Measurements from ENCODE around the gene STAT2. TPM values are rescaled to one million over a fixed set of nuclear protein-coding genes. Genes with fewer than 3 reads are reported as not detected.

Gene STAT2
- total and polyA plus RNA-seq, 2 of the 13 experiments (the other 11 are each of a cell fraction or from before 2014, with no cell fraction given) = 43.5 to 84.6 TPM

GRCh38 chr12:56293795-56294194, 66.1 kb downstream of the STAT2 start:
- TF ChIP-seq NFRKB (IDR thresholded peaks at IDR 0.05) = no peak
- TF ChIP-seq RBM39 (IDR thresholded peaks at IDR 0.05; ENCODE audit: low read depth, low read length, poor library complexity, severe bottlenecking) = no peak
- no peak for TF ChIP-seq FOXP1 (IDR thresholded peaks at IDR 0.05)
- no peak for TF ChIP-seq FOXP1 (CRISPR knock-in tag; IDR thresholded peaks at IDR 0.05)
- TF ChIP-seq NR2C2 (CRISPR knock-in tag; IDR thresholded peaks at IDR 0.05; ENCODE audit: borderline replicate concordance) = no peak
- no peak for TF ChIP-seq MEF2D (CRISPR knock-in tag; IDR thresholded peaks at IDR 0.05)
- no peak for TF ChIP-seq ZNF674 (CRISPR knock-in tag; IDR thresholded peaks at IDR 0.05; ENCODE audit: low read depth)
- no peak for TF ChIP-seq HMGA1 (CRISPR knock-in tag; conservative IDR thresholded peaks at IDR 0.05)
- no peak for TF ChIP-seq ZNF7 (CRISPR knock-in tag; IDR thresholded peaks at IDR 0.05)
- TF ChIP-seq GZF1 (CRISPR knock-in tag; IDR thresholded peaks at IDR 0.05) = no peak
- no peak for TF ChIP-seq MTA1 (CRISPR knock-in tag; IDR thresholded peaks at IDR 0.05; ENCODE audit: borderline replicate concordance)
- TF ChIP-seq EZH2 (conservative IDR thresholded peaks at IDR 0.05; ENCODE audit: low read depth, low read length) = no peak
- TF ChIP-seq ZNF597 (CRISPR knock-in tag; IDR thresholded peaks at IDR 0.05) = no peak
- no peak for TF ChIP-seq ZFP62 (CRISPR knock-in tag; IDR thresholded peaks at IDR 0.05)
- peaks cover 79% of the 10 kb centered on the region for H3K79me2 ChIP-seq (ENCODE audit: insufficient read depth, low read length)
- H3K36me3 ChIP-seq (replicated peaks in 1 of 2; ENCODE audit: control insufficient read depth in 1 of 2, insufficient read depth in 2 of 2, low read length in 2 of 2) = peaks cover 2 to 25% of the 10 kb centered on the region in 2 experiments; a peak in 4 of 5 replicates
- no peak overlapping the region for H3K9ac ChIP-seq (ENCODE audit: insufficient read depth, low read depth, low read length)
- no peaks in the 10 kb centered on the region for H3K27me3 ChIP-seq (ENCODE audit: control insufficient read depth in 1 of 2, insufficient read depth in 2 of 2, low read length in 2 of 2)
- peaks cover 5% of the 10 kb centered on the region; the same call in 1 of the 2 replicates for H4K20me1 ChIP-seq (ENCODE audit: insufficient read depth, low read length)
- FAIRE-seq (no peak), DNase-seq (ENCODE audit: low spot score) (no peak), ATAC-seq (no peak)
- H3K4me3 ChIP-seq (replicated peaks in 1 of 3; ENCODE audit: insufficient read depth in 1 of 3, low read depth in 2 of 3, low read length in 3 of 3) = no peak overlapping the region
- ChIA-PET POLR2A (no interaction called here), CTCF (ENCODE audit: low intra/inter-chr PET ratio, low total read pairs) (no interaction called here)
- H3K4me1 ChIP-seq (ENCODE audit: insufficient read depth, low read length) = peaks cover 71% of the 10 kb centered on the region
- intact Hi-C loops (cut with micrococcal nuclease; ENCODE audit: unreplicated experiment) = no loop called here
- H3K27ac ChIP-seq (ENCODE audit: extremely low read length, insufficient read depth, low read length) = no peak overlapping the region
- no TSS peak for BruUV-seq (replicated peaks)
- H3K4me2 ChIP-seq (ENCODE audit: low read depth, low read length) = no peak overlapping the region
- no peaks in the 10 kb centered on the region for H3K9me3 ChIP-seq (ENCODE audit: low read length)
- in situ Hi-C loops (cut with HindIII; ENCODE audit: extremely low pct_ligation_motif_present, low pct_unique_long_range_greater_than_20kb) = no loop called here
- 92% methylated on average over 5 of the region's 5 CpGs for WGBS (ENCODE audit: low lambda C conversion rate)
- no peak overlapping the region for H2AFZ ChIP-seq (ENCODE audit: low read length)

Small RNA genes lying within 50 kb of the gene (small RNA-seq; reads per million reads assigned to genes)
- 0.10 to 0.98 (median 0.97) reads per million in 3 experiments for gene RNU7-40P (ENCODE audit: insufficient read depth in 2 of 3, insufficient read length in 3 of 3, low read depth in 2 of 3, low replicate concordance in 1 of 3)

Other genes with a start within 250 kb of the STAT2 start
- gene RPL41, start 243.5 kb downstream of the STAT2 start, total RNA-seq (2016; rRNA removed; fragmentation: Illumina TruSeq; extraction: Trizol) = 4,012 and 4,443 TPM in 2 replicates
- 6,595 and 7,670 TPM in 2 replicates for gene RPL41, start 243.5 kb downstream of the STAT2 start, polyA plus RNA-seq (2011; rRNA removed)
- 1.9 and 2.3 TPM in 2 replicates for gene ZC3H10, start 241.8 kb downstream of the STAT2 start, total RNA-seq (2016; rRNA removed; fragmentation: Illumina TruSeq; extraction: Trizol)
- gene ZC3H10, start 241.8 kb downstream of the STAT2 start, polyA plus RNA-seq (2011; rRNA removed) = 0.70 and 0.98 TPM in 2 replicates
- 30.1 and 66.9 TPM in 2 replicates for gene ESYT1, start 231.8 kb downstream of the STAT2 start, total RNA-seq (2016; rRNA removed; fragmentation: Illumina TruSeq; extraction: Trizol)
- gene ESYT1, start 231.8 kb downstream of the STAT2 start, polyA plus RNA-seq (2011; rRNA removed) = 71.0 and 80.1 TPM in 2 replicates
- 75.7 and 76.5 TPM in 2 replicates for gene MYL6B, start 207.5 kb downstream of the STAT2 start, total RNA-seq (2016; rRNA removed; fragmentation: Illumina TruSeq; extraction: Trizol)
- 81.4 and 88.7 TPM in 2 replicates for gene MYL6B, start 207.5 kb downstream of the STAT2 start, polyA plus RNA-seq (2011; rRNA removed)
- gene MYL6, start 201.7 kb downstream of the STAT2 start, total RNA-seq (2016; rRNA removed; fragmentation: Illumina TruSeq; extraction: Trizol) = 1,192 and 1,778 TPM in 2 replicates
- 983 and 1,127 TPM in 2 replicates for gene MYL6, start 201.7 kb downstream of the STAT2 start, polyA plus RNA-seq (2011; rRNA removed)
- gene SMARCC2, start 170.6 kb downstream of the STAT2 start, total RNA-seq (2016; rRNA removed; fragmentation: Illumina TruSeq; extraction: Trizol) = 13.1 and 21.3 TPM in 2 replicates
- gene SMARCC2, start 170.6 kb downstream of the STAT2 start, polyA plus RNA-seq (2011; rRNA removed) = 21.0 and 24.1 TPM in 2 replicates
- gene RNF41, start 138.2 kb downstream of the STAT2 start, total RNA-seq (2016; rRNA removed; fragmentation: Illumina TruSeq; extraction: Trizol) = 27.1 and 32.9 TPM in 2 replicates
- 39.4 and 46.7 TPM in 2 replicates for gene RNF41, start 138.2 kb downstream of the STAT2 start, polyA plus RNA-seq (2011; rRNA removed)
- 31.2 and 33.2 TPM in 2 replicates for gene NABP2, start 135.8 kb downstream of the STAT2 start, total RNA-seq (2016; rRNA removed; fragmentation: Illumina TruSeq; extraction: Trizol)
- gene NABP2, start 135.8 kb downstream of the STAT2 start, polyA plus RNA-seq (2011; rRNA removed) = 27.9 and 35.5 TPM in 2 replicates
- gene SLC39A5, start 130.1 kb downstream of the STAT2 start, total RNA-seq (2016; rRNA removed; fragmentation: Illumina TruSeq; extraction: Trizol) = 39.7 and 101 TPM in 2 replicates
- gene SLC39A5, start 130.1 kb downstream of the STAT2 start, polyA plus RNA-seq (2011; rRNA removed) = 59.7 and 80.6 TPM in 2 replicates
- gene ANKRD52, start 101.7 kb downstream of the STAT2 start, total RNA-seq (2016; rRNA removed; fragmentation: Illumina TruSeq; extraction: Trizol) = 7.8 and 22.0 TPM in 2 replicates
- gene ANKRD52, start 101.7 kb downstream of the STAT2 start, polyA plus RNA-seq (2011; rRNA removed) = 9.2 and 11.2 TPM in 2 replicates
- gene COQ10A, start 93.2 kb downstream of the STAT2 start, total RNA-seq (2016; rRNA removed; fragmentation: Illumina TruSeq; extraction: Trizol) = 18.6 and 21.0 TPM in 2 replicates
- gene COQ10A, start 93.2 kb downstream of the STAT2 start, polyA plus RNA-seq (2011; rRNA removed) = 35.3 and 37.3 TPM in 2 replicates
- 175 and 243 TPM in 2 replicates for gene CS, start 59.8 kb downstream of the STAT2 start, total RNA-seq (2016; rRNA removed; fragmentation: Illumina TruSeq; extraction: Trizol)
- gene CS, start 59.8 kb downstream of the STAT2 start, polyA plus RNA-seq (2011; rRNA removed) = 173 and 177 TPM in 2 replicates
- 246 and 356 TPM in 2 replicates for gene CNPY2, start 44.1 kb downstream of the STAT2 start, total RNA-seq (2016; rRNA removed; fragmentation: Illumina TruSeq; extraction: Trizol)
- 250 and 285 TPM in 2 replicates for gene CNPY2, start 44.1 kb downstream of the STAT2 start, polyA plus RNA-seq (2011; rRNA removed)
- gene PAN2, start 26.1 kb downstream of the STAT2 start, total RNA-seq (2016; rRNA removed; fragmentation: Illumina TruSeq; extraction: Trizol) = 14.8 and 27.2 TPM in 2 replicates
- gene PAN2, start 26.1 kb downstream of the STAT2 start, polyA plus RNA-seq (2011; rRNA removed) = 61.1 and 68.5 TPM in 2 replicates
- 0.35 and 0.51 TPM in 2 replicates for gene IL23A, start 21.2 kb downstream of the STAT2 start, total RNA-seq (2016; rRNA removed; fragmentation: Illumina TruSeq; extraction: Trizol)
- 0.33 and 0.72 TPM in 2 replicates for gene IL23A, start 21.2 kb downstream of the STAT2 start, polyA plus RNA-seq (2011; rRNA removed)
- gene APOF, start 2.8 kb upstream of the STAT2 start, total RNA-seq (2016; rRNA removed; fragmentation: Illumina TruSeq; extraction: Trizol) = 1.7 and 3.3 TPM in 2 replicates
- gene APOF, start 2.8 kb upstream of the STAT2 start, polyA plus RNA-seq (2011; rRNA removed) = 23.9 and 27.5 TPM in 2 replicates
- gene TIMELESS, start 89.3 kb upstream of the STAT2 start, total RNA-seq (2016; rRNA removed; fragmentation: Illumina TruSeq; extraction: Trizol) = 20.3 and 25.6 TPM in 2 replicates
- 3.7 and 4.0 TPM in 2 replicates for gene TIMELESS, start 89.3 kb upstream of the STAT2 start, polyA plus RNA-seq (2011; rRNA removed)
- gene MIP, start 94.5 kb upstream of the STAT2 start, total RNA-seq (2016; rRNA removed; fragmentation: Illumina TruSeq; extraction: Trizol) = not detected in 2 replicates
- gene MIP, start 94.5 kb upstream of the STAT2 start, polyA plus RNA-seq (2011; rRNA removed) = 0.14 TPM in 1 of 2 replicates, not detected in the other
- gene SPRYD4, start 108.5 kb upstream of the STAT2 start, total RNA-seq (2016; rRNA removed; fragmentation: Illumina TruSeq; extraction: Trizol) = 4.1 and 4.5 TPM in 2 replicates
- 3.6 and 3.9 TPM in 2 replicates for gene SPRYD4, start 108.5 kb upstream of the STAT2 start, polyA plus RNA-seq (2011; rRNA removed)
- gene GLS2, start 128.1 kb upstream of the STAT2 start, total RNA-seq (2016; rRNA removed; fragmentation: Illumina TruSeq; extraction: Trizol) = 12.2 and 14.0 TPM in 2 replicates
- gene GLS2, start 128.1 kb upstream of the STAT2 start, polyA plus RNA-seq (2011; rRNA removed) = 8.5 and 8.6 TPM in 2 replicates
- gene RBMS2, start 161.7 kb upstream of the STAT2 start, total RNA-seq (2016; rRNA removed; fragmentation: Illumina TruSeq; extraction: Trizol) = 0.53 and 0.81 TPM in 2 replicates
- 6.0 and 7.4 TPM in 2 replicates for gene RBMS2, start 161.7 kb upstream of the STAT2 start, polyA plus RNA-seq (2011; rRNA removed)